Stimulated activated naive CD8-positive, alpha-beta T cell treated with anti-CD3 and anti-CD28 coated beads, Interleukin-15, Interleukin-2, amounts not matched to agents 100 ng/mL and 50 ng/mL, for 24 hours (primary cell): ENCODE measurements around the gene AGBL1.
"Not testable (repeated sequence)": the region's sequence is repeated elsewhere in the genome, so short reads cannot be mapped to it uniquely, and the experiment has no call there.

Experiments used
- H3K27ac Mint-ChIP-seq: one replicate; pipeline ENCODE4 v1.8.0; 2021; ENCODE audit warnings: mild to moderate bottlenecking, mixed read lengths
- H3K27me3 Mint-ChIP-seq: one replicate; pipeline ENCODE4 v1.8.0; 2021; ENCODE audit warnings: mixed read lengths
- H3K36me3 Mint-ChIP-seq: one replicate; pipeline ENCODE4 v1.8.0; 2021; ENCODE audit warnings: low read depth, mixed read lengths
- H3K4me1 Mint-ChIP-seq: one replicate; pipeline ENCODE4 v1.8.0; 2021; ENCODE audit warnings: low read depth, mixed read lengths
- H3K4me3 Mint-ChIP-seq: one replicate; pipeline ENCODE4 v1.8.0; 2021; ENCODE audit warnings: mild to moderate bottlenecking, mixed read lengths
- H3K9me3 Mint-ChIP-seq: one replicate; pipeline ENCODE4 v1.8.0; 2021; ENCODE audit warnings: mixed read lengths

Gene AGBL1

GRCh38 chr15:86526938-86527690 lies 447.4 kb downstream of the AGBL1 start:
- Mint-ChIP-seq H3K9me3 (no peaks in the 10 kb centered on the region), H3K4me1 (no peaks in the 10 kb centered on the region), H3K27me3 (no peaks in the 10 kb centered on the region), H3K27ac (no peak overlapping the region), H3K36me3 (no peaks in the 10 kb centered on the region), H3K4me3 (no peak overlapping the region)

GRCh38 chr15:86528094-86528493 lies 448.4 kb downstream of the AGBL1 start:
- not testable (repeated sequence) for H3K4me3 Mint-ChIP-seq, H3K4me1 Mint-ChIP-seq, H3K9me3 Mint-ChIP-seq, H3K27ac Mint-ChIP-seq, H3K27me3 Mint-ChIP-seq, H3K36me3 Mint-ChIP-seq

- H3K9me3 Mint-ChIP-seq, result no peaks in the 10 kb centered on the region
- no peaks in the 10 kb centered on the region for H3K27me3 Mint-ChIP-seq
- no peak overlapping the region for H3K27ac Mint-ChIP-seq
These were observed 458.5 kb downstream of the AGBL1 start for GRCh38 chr15:86538141-86538540.

GRCh38 chr15:86540840-86541467 lies 461.3 kb downstream of the AGBL1 start:
- peaks cover 14% of the 10 kb centered on the region for H3K9me3 Mint-ChIP-seq
- no peaks in the 10 kb centered on the region for H3K36me3 Mint-ChIP-seq
- no peaks in the 10 kb centered on the region for H3K27me3 Mint-ChIP-seq
- no peak overlapping the region for H3K27ac Mint-ChIP-seq
- H3K4me3 Mint-ChIP-seq, result no peak overlapping the region
- no peaks in the 10 kb centered on the region for H3K4me1 Mint-ChIP-seq

More at GRCh38 chr15:86538141-86538540, 458.5 kb downstream of the AGBL1 start:
- Mint-ChIP-seq H3K4me3 (no peak overlapping the region), H3K4me1 (no peaks in the 10 kb centered on the region), H3K36me3 (no peaks in the 10 kb centered on the region)

GRCh38 chr15:86541540-86541939 lies 461.9 kb downstream of the AGBL1 start:
- no peak overlapping the region for H3K27ac Mint-ChIP-seq
- no peaks in the 10 kb centered on the region for H3K36me3 Mint-ChIP-seq
- no peak overlapping the region for H3K4me3 Mint-ChIP-seq
- H3K27me3 Mint-ChIP-seq, result no peaks in the 10 kb centered on the region
- no peaks in the 10 kb centered on the region for H3K4me1 Mint-ChIP-seq
- peaks cover 14% of the 10 kb centered on the region for H3K9me3 Mint-ChIP-seq

GRCh38 chr15:86550075-86550474 lies 470.4 kb downstream of the AGBL1 start:
- no peaks in the 10 kb centered on the region for H3K36me3 Mint-ChIP-seq
- no peaks in the 10 kb centered on the region for H3K27me3 Mint-ChIP-seq
- H3K4me3 Mint-ChIP-seq, result no peak overlapping the region
- peaks cover 26% of the 10 kb centered on the region for H3K9me3 Mint-ChIP-seq
- no peak overlapping the region for H3K27ac Mint-ChIP-seq
- no peaks in the 10 kb centered on the region for H3K4me1 Mint-ChIP-seq

GRCh38 chr15:86553108-86553507 lies 473.4 kb downstream of the AGBL1 start:
- H3K4me1 Mint-ChIP-seq, result no peaks in the 10 kb centered on the region
- H3K4me3 Mint-ChIP-seq, result no peak overlapping the region
- H3K36me3 Mint-ChIP-seq, result no peaks in the 10 kb centered on the region
- no peaks in the 10 kb centered on the region for H3K27me3 Mint-ChIP-seq
- no peak overlapping the region for H3K27ac Mint-ChIP-seq
- peaks cover 19% of the 10 kb centered on the region for H3K9me3 Mint-ChIP-seq

- Mint-ChIP-seq H3K4me1 (no peaks in the 10 kb centered on the region), H3K4me3 (no peak overlapping the region), H3K9me3 (peaks cover 7% of the 10 kb centered on the region), H3K27ac (no peak overlapping the region), H3K27me3 (no peaks in the 10 kb centered on the region), H3K36me3 (no peaks in the 10 kb centered on the region)
These were observed 475.4 kb downstream of the AGBL1 start for GRCh38 chr15:86555098-86555497.

GRCh38 chr15:86555939-86556338 lies 476.3 kb downstream of the AGBL1 start:
- Mint-ChIP-seq H3K9me3 (peaks cover 4% of the 10 kb centered on the region), H3K27me3 (no peaks in the 10 kb centered on the region), H3K36me3 (no peaks in the 10 kb centered on the region), H3K4me3 (no peak overlapping the region), H3K27ac (no peak overlapping the region), H3K4me1 (no peaks in the 10 kb centered on the region)

- H3K36me3 Mint-ChIP-seq, result no peaks in the 10 kb centered on the region
- no peak overlapping the region for H3K27ac Mint-ChIP-seq
- no peaks in the 10 kb centered on the region for H3K27me3 Mint-ChIP-seq
- H3K4me1 Mint-ChIP-seq, result no peaks in the 10 kb centered on the region
- no peak overlapping the region for H3K4me3 Mint-ChIP-seq
- H3K9me3 Mint-ChIP-seq, result peaks cover 4% of the 10 kb centered on the region
These were observed 476.8 kb downstream of the AGBL1 start for GRCh38 chr15:86556396-86557017.

- Mint-ChIP-seq H3K36me3 (no peaks in the 10 kb centered on the region), H3K4me3 (no peak overlapping the region), H3K27ac (no peak overlapping the region), H3K4me1 (no peaks in the 10 kb centered on the region), H3K9me3 (peaks cover 4% of the 10 kb centered on the region), H3K27me3 (no peaks in the 10 kb centered on the region)
These were observed 477.4 kb downstream of the AGBL1 start for GRCh38 chr15:86557018-86557550.

GRCh38 chr15:86558252-86558651 lies 478.6 kb downstream of the AGBL1 start:
- H3K4me1 Mint-ChIP-seq, result no peaks in the 10 kb centered on the region
- H3K27me3 Mint-ChIP-seq, result no peaks in the 10 kb centered on the region
- H3K36me3 Mint-ChIP-seq, result no peaks in the 10 kb centered on the region
- H3K9me3 Mint-ChIP-seq, result peaks cover 6% of the 10 kb centered on the region
- H3K27ac Mint-ChIP-seq, result no peak overlapping the region
- no peak overlapping the region for H3K4me3 Mint-ChIP-seq

- no peaks in the 10 kb centered on the region for H3K4me1 Mint-ChIP-seq
- H3K27ac Mint-ChIP-seq, result no peak overlapping the region
- H3K4me3 Mint-ChIP-seq, result no peak overlapping the region
- peaks cover 9% of the 10 kb centered on the region for H3K9me3 Mint-ChIP-seq
- H3K27me3 Mint-ChIP-seq, result no peaks in the 10 kb centered on the region
- no peaks in the 10 kb centered on the region for H3K36me3 Mint-ChIP-seq
These were observed 479.0 kb downstream of the AGBL1 start for GRCh38 chr15:86558686-86559085.

- Mint-ChIP-seq H3K4me1 (no peaks in the 10 kb centered on the region), H3K9me3 (peaks cover 10% of the 10 kb centered on the region), H3K4me3 (no peak overlapping the region), H3K27ac (no peak overlapping the region), H3K27me3 (no peaks in the 10 kb centered on the region), H3K36me3 (no peaks in the 10 kb centered on the region)
These were observed 488.7 kb downstream of the AGBL1 start for GRCh38 chr15:86568378-86568777.

GRCh38 chr15:86570738-86571137 lies 491.1 kb downstream of the AGBL1 start:
- H3K27ac Mint-ChIP-seq, result no peak overlapping the region
- no peaks in the 10 kb centered on the region for H3K27me3 Mint-ChIP-seq
- H3K36me3 Mint-ChIP-seq, result no peaks in the 10 kb centered on the region
- H3K9me3 Mint-ChIP-seq, result no peaks in the 10 kb centered on the region
- H3K4me1 Mint-ChIP-seq, result no peaks in the 10 kb centered on the region
- no peak overlapping the region for H3K4me3 Mint-ChIP-seq
